NCI-H1105 (cell line): ENCODE measurements around the gene TAAR2.
"Not testable (repeated sequence)": the region's sequence is repeated elsewhere in the genome, so short reads cannot be mapped to it uniquely, and the experiment has no call there.

ENCODE experiments used
- DNase-seq: peaks from one replicate; lab custom pipeline; 2025; lab: John Stamatoyannopoulos, UW

The TAAR2 gene, protein sequence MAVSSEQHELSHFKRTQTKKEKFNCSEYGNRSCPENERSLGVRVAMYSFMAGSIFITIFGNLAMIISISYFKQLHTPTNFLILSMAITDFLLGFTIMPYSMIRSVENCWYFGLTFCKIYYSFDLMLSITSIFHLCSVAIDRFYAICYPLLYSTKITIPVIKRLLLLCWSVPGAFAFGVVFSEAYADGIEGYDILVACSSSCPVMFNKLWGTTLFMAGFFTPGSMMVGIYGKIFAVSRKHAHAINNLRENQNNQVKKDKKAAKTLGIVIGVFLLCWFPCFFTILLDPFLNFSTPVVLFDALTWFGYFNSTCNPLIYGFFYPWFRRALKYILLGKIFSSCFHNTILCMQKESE

DNA sequence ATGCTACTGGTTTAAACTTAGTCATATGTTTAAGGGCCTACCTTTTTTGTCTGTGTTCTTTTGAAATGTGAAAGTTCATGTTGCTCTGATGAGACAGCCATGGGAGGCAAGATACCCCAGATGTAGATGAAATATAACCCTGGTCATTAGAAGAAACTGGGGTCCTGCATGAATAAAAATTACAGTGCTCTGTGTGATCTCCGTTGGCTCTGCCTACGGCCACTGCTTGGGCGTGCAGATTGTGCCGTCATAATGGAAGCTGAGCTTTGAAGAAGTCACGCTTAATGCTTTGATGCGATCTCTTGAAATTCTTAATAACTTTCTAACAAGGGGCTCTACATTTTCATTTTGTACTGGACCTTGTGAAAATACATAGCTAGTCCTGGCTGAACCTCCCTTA, at the start of gene TAAR2:
Gene TAAR2 (minus strand): TSS at position 101 of the 400 bp plus-strand sequence. CDS start 0 bp downstream, at position 101.
- no peak for DNase-seq

DNA sequence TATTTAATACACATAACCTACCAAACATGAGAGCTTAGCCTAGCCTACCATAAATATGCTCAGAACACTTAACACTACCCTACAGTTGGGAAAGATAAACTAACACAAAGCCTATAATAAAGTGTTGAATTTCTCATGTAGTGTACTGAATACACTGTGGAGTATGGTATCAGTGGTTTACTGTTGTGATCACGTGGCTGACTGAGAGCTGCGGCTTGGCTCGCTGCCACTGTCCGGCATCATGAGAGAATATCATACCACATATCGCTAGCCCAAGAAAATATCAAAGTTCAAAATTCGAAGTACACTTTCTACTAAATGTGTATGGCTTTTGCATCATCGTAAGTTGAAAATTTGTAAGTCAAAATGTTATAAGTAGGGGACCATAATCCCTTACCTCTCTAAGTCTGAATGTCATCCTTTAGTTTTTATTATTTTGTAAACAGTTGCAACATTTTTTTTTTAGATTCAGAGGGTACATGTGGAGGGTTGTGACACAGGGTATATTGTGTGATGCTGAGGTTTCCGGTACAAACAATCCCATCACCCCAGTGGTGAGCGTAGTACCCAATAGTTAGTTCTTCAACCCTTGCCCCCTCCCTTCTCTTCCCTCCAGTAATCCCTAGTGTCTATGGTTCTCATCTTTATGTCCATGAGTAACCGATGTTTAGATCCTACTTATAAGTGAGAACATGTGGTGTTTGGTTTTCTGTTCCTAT, 49.5 kb upstream of the TAAR2 start:
- DNase-seq, result peak; percentile 33

DNA sequence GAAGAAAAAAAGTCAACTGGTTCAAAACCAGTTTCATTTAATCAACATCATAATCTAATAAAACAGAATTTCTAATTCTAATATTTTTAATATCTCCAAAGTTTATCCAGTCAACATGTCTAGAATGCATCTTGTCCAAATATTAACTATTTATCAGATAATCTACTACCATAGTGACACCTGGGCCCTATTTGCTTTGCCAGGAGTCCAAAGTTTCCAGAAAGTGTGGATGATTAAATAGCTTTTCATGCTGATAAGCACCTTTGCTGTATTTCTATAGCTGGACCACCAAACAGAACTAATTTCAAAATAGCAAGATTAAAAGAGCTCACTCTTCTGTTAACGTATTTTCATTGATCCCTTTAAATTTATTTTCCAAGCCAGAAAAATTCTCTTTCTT, 47.2 kb upstream of the TAAR2 start:
- no peak for DNase-seq

DNA sequence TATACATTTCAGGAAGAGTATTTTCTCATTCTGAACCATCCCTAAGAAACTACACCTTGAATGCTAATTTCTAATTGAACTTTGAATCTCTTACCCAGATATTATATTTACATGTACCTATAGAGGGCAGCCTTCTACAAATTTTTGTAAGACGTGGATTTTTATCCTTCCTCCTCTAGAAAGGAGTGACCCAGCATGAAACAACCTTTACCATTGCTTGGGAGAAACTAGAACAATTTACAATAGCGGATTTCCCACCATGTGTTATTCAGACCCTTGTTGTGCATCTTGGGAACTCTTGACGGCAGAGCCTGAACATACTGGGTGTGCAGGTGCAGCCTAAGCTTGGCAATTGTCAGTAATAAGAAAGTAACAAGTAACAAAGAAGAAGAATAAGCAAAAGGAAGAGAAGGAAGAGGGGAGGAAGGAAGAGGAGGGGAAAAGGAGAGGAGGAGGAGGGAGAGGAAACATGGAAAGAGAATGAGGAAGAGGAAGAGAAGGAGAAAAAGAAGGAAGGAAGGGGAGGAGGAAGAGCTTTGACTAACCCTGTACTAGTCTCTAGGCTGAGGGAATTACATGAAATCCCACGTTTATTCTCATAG, 45.7 kb upstream of the TAAR2 start:
- peak; percentile 34 for DNase-seq

DNA sequence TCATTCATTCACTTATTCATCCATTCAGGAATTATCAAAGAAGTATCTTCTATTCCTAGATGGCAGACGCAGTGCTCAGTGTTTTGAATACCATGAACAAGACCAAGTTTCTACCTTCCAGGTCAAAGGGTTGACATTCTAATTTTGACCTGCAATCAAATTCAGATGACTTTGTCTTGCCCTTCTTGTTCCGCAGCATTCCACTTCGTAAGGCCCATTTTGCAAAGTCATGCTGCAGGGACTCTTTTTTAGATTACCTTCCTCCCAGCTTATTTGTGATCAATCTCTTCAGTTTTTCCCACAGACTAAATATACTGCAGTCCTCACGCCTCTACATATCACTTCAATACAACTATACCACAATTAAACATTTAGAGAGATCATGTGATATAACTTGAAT, 42.0 kb upstream of the TAAR2 start:
- no peak for DNase-seq

DNA sequence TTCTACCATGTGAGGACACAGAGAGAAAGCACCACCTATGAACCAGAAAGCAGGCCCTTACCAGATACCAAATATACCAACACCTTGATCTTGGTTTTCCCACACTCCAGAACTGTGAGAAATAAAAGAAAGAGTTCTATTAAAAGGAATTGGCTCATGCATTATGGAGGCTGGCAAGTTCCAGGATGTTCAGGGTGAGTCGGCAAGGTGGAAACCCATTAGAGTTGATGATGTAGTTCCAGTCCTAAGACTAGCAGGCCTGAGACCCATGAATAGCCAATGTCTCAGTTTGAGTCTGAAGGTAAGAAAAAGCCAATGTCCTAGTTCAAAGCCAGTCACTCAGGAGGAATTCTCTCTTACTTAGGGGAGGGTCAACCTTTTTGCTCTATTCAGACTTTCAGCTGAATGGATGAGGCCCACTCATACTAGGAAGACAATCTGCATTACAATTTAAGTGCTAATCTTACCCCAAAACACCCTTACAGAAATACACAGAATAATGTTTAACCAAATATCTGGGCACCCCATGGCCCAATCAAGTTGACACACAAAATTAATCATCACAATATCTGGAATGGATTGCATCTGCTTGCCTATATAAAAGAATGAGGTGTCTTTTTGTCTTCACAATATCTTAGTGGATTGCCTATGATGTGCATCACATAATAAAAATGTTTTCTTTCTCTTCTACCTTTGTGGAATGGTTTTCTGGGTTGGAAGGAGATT, 40.4 kb upstream of the TAAR2 start:
- DNase-seq, result no peak

DNA sequence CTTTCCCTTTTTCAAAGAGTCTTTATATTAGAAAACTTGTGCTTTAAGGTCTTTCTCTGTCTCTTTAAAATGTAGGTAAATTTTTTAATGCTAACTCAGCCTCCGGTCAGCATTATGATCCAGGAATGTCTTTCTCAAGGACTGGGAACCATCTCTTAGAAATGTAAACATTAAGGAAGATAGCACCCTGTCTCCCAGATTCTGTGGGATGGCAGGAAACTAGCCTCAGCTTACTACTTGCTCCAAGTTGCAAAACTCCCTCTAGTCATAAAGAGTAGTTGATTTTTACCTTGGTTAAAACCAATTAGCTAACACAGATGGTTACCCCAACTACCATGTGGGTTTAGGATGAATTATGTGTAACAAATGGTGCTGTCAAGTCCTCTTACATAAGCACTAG, 39.6 kb upstream of the TAAR2 start:
- no peak for DNase-seq

DNA sequence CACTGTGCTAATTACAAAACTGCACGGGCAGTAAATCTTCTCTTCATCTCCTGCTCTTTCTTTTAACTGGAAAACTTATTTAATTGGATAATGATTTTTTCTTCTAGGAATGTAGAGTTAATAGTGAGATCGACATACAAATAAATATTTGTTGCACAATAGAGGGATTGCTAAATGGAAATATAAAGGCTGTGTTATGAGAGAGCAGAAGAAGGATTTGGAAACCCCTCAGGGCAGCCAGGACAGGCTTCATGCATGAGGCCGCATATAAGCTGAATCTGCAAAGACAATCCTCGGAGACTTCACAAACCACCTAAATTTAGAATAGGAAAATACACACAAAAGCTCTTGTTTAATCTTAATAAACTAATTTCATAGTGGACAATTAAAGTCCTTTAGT, 37.8 kb upstream of the TAAR2 start:
- DNase-seq, result no peak

DNA sequence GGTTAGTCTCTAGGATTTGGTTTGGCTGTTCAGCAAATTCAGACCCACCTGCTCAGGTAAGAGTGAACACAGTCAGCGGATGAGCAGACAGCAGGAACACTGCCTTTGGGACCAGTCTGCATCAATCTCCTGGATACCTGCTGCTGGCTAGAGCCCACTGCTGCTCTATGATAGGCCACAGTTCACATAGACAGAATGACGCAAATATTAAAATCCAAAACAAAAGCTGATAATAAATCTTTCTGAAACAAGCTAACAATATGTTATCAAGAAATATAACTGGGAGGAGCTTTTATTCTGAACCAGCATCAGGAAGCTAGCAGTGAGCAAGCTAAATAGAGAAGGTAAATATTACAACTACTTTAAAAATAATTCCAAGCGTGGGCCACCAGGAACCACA, 35.0 kb upstream of the TAAR2 start, which contains the start of gene TAAR1:
Gene TAAR1 (minus strand): TSS at position 101 of the 400 bp plus-strand sequence. CDS start 13,179 bp downstream, outside the sequence.
- peak; percentile 44 for DNase-seq

DNA sequence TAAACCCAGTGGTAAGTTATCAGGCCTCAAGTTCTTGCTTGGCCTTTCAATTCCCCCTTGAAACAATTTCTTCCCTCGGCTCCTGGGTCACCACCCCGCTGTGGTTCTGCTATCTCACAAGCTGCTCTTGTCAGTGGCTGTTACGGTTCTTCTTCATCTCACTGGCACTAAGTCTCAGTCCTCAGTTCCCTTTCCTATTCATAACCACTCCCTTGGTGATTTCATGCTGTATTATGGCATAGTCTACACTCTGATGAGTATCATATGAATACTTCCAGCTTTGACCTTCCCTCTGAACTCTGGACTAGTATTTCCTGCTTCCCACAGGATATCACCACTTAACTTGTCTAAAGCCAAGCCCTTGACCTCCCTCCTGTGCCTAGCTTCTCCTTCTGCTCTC, 27.0 kb upstream of the TAAR2 start:
- DNase-seq, result no peak

DNA sequence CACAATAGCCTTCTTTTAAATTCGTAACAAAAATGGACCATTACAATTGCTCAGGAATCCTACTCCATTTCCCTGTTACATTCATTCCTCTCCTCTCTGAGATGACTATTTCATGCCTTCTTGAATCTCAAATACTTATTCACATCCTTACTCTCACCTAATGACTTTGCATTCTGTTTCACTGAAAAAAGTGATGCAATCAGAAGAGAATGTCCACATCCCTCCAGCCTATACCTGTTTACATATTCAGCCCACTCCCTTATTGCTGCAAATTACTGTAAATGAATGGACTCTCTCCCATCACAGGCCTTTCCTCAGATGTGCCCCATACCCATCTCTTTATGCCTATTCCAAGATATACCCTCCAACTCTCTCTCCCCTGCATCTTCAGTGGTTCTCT, 26.4 kb upstream of the TAAR2 start:
- no peak for DNase-seq

DNA sequence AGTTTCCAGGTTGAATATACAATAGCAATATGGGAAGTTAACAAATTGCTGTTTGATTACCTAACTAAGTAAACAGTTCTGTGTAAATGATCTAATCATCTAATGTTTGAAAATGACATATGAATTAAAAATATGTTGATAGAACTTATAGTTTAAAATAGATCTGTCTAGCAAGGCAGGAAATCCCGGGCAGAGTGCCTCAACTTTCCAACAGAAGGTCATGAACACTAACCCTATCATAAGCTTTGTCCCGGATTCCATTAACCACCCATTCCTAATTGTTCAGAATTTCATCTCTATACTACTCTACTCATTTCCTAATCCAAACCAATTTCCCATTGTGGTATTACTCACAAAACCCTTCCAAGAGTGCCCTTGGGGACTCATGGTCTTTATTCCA, 24.8 kb upstream of the TAAR2 start:
- DNase-seq, result no peak

DNA sequence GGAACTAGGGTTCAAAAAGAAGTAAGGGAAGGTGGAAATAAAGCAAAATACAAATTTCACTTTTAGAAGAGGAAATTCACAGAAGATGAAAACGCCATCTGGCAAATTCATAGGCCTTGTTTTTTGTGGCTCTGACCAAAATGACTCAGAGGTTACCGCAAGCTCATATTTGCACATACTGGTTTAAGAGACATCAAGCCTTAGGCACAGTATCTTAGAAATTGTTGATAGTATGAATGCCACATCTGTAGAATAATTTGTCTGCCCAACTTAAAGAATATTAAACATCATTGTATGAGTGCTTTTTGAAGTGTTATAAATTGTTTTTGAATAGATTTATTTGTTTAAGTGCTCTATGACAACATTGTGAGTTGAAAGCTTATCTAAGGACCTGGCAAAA, 24.3 kb upstream of the TAAR2 start:
- no peak for DNase-seq

DNA sequence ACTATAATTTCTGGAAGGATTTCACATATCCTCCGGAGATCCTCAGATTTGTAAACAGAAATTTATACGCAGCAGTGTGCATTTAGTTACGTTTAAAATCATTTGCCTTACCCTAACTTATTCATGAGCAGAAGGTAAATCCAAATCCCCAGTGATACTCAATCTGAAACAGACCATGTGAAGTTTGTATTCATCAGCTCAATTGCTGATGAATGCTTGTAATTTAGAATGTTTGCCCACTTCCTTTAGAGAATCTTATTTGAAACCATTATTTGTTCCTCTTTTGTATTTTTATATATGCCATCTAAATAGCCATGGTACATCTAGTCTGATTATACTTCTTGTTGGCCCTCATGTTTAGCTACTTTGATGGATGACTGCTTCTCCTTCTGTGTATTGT, 19.5 kb upstream of the TAAR2 start:
- DNase-seq, result no peak

DNA sequence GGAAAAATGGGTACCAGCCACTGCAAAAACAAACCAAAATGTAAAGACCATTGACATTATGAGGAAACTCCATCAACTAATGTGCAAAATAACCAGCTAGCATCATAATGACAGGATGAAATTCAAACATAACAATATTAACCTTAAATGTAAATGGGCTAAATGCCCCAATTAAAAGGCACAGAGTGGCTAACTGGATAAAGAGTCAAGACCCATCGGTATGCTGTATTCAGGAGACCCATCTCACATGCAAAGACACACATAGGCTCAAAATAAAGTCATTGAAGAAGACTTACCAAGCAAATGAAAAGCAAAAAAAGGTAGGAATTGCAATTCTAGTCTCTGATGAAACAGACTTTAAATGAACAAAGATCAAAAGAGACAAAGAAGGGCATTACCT, 13.1 kb upstream of the TAAR2 start:
- DNase-seq, result not testable (repeated sequence)

DNA sequence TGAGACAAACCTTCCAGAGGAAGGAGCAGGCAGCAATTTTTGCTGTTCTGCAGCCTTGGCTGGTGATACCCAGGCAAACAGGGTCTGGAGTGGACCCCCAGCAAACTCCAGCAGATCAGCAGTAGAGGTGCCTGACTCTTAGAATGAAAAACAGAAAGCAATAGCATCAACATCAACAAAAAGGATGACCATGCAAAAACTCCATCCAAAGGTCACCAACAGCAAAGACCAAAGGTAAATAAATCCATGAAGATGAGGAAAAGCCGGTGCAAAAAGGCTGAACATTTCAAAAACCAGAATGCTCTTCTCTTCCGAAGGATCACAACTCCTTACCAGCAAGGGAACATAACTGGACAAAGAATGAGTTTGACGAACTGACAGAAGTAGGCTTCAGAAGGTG, 11.8 kb upstream of the TAAR2 start:
- not testable (repeated sequence) for DNase-seq

DNA sequence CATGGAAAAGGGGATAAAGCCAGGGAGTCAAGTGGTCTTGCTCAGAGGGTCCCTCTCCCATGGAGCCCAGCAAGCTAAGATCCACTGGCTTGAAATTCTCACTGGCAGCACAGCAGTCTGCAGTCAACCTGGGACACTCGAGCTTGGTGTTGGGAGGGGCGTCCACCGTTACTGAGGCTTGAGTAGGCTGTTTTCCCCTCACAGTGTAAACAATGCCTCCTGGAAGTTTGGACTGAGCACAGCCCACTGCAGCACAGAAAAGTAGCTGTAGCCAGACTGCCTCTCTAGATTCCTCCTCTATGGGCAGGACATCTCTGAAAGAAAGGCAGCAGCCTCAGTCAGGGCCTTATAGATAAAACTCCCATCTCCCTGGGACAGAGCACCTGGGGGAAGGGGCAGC, 11.2 kb upstream of the TAAR2 start:
- not testable (repeated sequence) for DNase-seq

DNA sequence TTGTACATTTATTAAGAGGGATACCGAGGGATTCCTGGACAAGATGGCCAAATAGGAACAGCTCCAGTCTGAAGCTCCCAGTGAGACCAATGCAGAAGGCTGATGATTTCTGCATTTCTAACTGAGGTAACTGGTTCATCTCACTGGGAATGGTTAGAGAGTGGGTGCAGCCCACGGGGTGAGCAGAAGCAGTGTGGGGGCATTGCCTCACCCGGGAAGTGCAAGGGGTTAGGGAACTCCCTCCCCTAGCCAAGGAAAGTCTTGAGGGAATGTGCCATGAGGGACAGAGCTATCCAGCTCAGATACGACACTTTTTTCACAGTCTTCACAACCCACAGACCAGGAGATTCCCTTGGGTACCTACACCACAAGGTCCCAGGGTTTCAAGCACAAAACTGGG, 10.7 kb upstream of the TAAR2 start:
- no peak for DNase-seq

DNA sequence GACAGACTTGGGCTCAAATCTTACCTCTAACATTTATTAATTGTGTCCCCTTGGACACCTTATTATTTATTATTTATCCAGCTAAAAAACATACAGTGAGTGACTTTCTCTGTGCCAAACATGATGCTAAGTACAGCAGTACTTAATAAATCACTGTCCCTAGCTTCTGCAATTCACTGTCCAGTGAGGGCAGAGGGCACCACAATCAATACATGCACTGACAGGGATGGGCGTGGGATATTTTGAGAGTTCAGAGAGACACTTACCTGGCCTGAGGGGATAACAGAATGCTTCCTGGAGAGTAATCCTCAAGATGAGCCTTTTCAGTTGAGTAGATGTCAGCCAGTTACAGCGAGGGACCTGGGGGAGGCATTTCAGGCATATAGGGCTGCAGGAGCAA, 9.3 kb upstream of the TAAR2 start:
- DNase-seq, result no peak

DNA sequence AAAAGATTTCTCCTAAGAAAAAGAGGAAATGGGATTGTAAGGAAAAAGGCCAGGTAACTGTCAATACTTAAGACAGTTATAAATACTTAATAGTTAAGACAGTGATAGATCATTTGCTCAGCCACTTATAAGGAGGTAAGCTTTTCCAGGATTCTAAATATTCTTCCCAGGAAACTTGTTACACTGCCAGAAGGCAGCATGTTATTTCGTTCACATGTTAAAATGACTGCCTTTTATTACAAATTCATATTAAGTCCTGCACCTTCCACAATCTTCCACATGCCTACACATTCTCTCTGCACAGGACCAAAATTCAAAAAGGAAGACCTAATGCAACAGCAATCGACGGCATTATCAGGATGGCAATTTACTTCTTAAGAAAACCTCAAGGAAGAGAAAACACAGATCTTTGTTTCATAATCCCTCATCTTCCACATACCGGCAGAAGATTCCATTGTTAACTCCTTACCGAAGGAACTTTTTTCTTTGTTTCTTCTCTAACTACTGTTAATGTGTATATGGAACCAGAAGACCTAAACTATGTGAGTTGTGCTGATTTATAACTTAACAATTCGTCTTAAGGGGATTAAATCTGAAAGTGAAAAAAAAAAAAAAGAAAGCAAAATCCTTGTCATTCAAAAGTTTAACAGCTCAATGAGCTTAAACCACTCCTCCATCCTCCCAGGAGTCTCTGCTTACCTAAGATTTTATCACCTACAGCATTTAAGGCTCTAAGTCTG, 799 bp downstream of the TAAR2 start:
- DNase-seq, result no peak

DNA sequence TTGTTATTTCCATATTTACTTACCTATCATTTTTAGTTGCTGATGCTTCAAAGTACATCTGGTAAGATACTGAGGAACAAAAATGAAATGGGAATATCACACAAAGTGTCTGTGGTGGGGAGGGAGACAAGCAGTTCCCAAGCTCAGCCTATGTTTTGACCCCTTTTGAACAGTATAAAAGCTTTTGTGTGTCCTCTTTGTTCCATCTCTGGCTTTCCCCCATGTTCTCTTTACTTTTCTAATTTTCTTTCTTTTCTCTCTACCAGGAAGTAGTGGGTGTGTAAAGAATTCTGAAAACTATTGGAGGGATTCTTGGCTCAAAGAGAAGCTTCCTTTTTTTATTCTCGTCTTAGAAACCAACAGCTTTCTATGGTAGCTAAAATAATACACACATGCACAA, 7.4 kb downstream of the TAAR2 start:
- no peak for DNase-seq

DNA sequence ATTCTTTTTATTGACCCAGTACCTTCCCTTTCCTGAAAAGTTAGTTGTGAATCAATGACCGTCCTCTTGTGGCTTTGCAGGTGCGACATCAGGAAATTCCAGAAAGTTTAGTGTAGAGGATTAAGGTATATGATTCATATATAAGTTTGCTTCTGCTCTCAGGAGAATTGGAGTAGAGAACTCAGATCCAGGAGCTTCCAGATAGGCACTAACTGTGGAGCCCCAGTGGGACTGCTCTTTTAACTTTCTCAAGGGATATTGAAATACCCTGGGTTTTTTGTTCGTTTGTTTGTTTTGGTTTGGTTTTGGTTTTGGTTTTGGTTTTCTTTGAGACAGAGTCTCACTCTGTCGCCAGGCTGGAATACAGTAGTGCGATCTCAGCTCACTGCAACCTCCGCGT, 9.5 kb downstream of the TAAR2 start:
- DNase-seq, result no peak
